ENCODE results near the gene FEN1.

GRCh38 chr11:61841636-61842527, 49.2 kb downstream of the FEN1 start:
- TF ChIP-seq, protein P1, sequence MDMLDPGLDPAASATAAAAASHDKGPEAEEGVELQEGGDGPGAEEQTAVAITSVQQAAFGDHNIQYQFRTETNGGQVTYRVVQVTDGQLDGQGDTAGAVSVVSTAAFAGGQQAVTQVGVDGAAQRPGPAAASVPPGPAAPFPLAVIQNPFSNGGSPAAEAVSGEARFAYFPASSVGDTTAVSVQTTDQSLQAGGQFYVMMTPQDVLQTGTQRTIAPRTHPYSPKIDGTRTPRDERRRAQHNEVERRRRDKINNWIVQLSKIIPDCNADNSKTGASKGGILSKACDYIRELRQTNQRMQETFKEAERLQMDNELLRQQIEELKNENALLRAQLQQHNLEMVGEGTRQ (IDR thresholded peaks at IDR 0.05; ENCODE audit: low read length) = no peak
- TF ChIP-seq, protein P2, sequence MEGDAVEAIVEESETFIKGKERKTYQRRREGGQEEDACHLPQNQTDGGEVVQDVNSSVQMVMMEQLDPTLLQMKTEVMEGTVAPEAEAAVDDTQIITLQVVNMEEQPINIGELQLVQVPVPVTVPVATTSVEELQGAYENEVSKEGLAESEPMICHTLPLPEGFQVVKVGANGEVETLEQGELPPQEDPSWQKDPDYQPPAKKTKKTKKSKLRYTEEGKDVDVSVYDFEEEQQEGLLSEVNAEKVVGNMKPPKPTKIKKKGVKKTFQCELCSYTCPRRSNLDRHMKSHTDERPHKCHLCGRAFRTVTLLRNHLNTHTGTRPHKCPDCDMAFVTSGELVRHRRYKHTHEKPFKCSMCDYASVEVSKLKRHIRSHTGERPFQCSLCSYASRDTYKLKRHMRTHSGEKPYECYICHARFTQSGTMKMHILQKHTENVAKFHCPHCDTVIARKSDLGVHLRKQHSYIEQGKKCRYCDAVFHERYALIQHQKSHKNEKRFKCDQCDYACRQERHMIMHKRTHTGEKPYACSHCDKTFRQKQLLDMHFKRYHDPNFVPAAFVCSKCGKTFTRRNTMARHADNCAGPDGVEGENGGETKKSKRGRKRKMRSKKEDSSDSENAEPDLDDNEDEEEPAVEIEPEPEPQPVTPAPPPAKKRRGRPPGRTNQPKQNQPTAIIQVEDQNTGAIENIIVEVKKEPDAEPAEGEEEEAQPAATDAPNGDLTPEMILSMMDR (IDR thresholded peaks at IDR 0.05; ENCODE audit: control extremely low read depth in 1 of 3, insufficient read depth in 1 of 3, low read depth in 1 of 3, low read length in 3 of 3) = no peak
- TF ChIP-seq JUN (IDR thresholded peaks at IDR 0.05; ENCODE audit: low read depth, low read length) (no peak), MAX (IDR thresholded peaks at IDR 0.05) (no peak), EGR1 (IDR thresholded peaks at IDR 0.05; ENCODE audit: borderline replicate concordance, low read depth, low read length) (no peak), EZH2 (IDR thresholded peaks at IDR 0.05; ENCODE audit: low read depth, low read length, severe bottlenecking) (no peak), TCF12 (IDR thresholded peaks at IDR 0.05; ENCODE audit: low read depth, low read length) (no peak)
